COLO829 (cell line): Measurements from ENCODE around the gene CACFD1.

Experiments used
- DNase-seq: peaks from one replicate; pipeline ENCODE4 v3.0.0; 2012; ENCODE audit warnings: low spot score

CACFD1 gene

DNA sequence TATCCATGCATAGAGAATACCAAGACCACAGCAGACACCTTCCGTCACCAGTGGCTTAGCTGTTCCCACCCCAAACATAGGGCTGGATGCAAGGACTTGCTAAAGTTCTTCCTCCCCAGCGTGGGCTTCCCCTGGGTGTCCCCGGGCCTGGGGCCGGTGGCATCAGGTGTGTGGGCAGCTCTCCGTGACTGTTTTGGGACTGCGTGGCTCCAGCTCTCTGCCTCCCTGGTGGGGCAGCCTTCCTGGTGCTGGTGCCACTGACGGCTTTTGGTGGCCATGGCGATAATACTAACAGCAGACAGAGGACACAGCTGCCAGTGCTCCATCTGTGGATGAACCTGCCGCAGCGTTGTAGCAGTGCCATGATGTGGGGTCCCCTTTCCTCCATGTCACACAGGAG is 4.9 kb downstream of the CACFD1 start:
- no peak for DNase-seq

DNA sequence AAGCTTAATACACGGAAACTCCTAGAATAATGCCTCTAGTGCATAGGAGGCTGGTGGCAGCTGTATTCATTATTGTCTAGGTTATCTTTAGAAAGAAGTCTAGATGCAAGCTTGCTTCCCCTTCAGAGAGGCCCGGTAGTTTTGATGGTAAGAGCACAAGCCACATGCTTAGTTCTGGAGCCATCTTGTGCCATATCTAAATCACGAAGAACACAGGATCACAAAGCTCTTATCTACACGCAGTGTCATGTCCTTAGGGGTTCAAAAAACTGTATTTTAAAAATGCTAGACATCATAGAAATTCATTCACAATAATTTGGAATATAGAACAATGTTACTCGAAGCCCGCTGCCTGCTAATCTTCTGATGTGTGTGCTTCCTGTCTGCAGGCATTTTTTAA is 6.2 kb downstream of the CACFD1 start:
- no peak for DNase-seq

DNA sequence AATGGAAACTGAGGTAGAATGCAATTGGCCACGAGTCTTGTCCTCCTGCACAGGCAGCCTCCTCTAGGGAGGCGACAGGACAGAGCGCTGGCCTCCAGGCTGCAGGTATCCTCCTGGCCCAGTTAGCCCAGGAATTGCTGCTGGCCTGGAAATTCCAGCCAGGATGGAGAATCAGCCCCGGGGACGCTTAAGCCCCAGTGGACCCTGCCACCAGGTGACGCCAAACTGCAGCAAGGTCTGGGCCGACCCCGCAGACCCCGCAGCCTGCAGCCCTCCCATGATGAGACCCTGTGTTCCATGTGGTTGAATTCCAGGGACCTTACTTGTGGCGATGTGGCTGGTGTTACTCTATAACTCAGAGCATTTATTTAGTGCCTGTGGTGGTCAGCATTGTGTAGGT is 7.3 kb downstream of the CACFD1 start:
- DNase-seq = no peak

DNA sequence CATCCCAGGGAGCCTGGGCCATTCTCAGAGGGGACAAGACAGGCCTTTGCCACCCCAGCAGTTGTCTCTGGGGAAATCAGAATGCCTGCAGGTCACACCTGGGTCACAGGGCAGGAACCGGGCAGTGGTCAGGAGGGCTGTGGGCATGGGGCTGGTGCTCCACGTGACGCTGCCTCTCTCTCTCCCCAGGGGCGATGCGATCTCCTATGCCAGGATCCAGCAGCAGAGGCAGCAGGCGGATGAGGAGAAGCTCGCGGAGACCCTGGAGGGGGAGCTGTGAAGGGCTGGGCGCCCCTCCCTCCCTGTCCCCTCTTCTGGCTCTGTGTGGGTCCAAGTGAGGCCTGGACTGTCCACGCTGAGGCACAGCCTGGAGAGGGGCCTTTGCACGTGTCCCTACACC is 8.6 kb downstream of the CACFD1 start:
- no peak for DNase-seq

DNA sequence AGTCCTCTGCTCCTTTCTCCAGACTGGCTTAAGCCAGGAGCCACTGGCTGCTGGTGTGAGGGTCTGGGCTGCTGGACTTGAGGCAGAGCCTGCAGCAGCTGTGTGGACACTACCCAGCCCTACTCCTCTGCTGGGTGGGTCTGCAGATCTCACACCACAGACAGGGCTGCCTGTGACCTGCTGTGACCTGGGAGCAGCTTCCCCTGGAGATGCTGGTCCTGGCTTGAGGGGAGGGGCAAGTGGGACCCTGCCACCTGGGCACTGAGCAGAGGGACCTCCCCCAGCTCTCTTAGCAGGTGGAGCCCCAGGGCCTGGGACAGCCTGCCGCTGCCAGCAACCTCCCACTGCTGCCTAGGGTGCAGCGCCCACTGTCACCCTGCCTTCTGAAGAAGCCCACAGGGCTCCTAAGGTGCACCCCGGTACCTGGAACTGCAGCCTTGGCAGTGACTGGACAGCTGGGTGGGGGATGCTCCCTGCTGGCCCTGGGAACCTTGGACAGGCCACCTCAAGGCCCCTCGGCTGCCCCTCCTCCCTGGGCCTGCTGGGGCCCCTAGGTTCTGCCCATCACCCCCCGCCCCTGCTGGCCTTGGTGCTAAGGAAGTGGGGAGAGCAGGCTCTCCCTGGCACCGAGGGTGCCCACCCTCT is 9.1 kb downstream of the CACFD1 start:
- no peak for DNase-seq

DNA sequence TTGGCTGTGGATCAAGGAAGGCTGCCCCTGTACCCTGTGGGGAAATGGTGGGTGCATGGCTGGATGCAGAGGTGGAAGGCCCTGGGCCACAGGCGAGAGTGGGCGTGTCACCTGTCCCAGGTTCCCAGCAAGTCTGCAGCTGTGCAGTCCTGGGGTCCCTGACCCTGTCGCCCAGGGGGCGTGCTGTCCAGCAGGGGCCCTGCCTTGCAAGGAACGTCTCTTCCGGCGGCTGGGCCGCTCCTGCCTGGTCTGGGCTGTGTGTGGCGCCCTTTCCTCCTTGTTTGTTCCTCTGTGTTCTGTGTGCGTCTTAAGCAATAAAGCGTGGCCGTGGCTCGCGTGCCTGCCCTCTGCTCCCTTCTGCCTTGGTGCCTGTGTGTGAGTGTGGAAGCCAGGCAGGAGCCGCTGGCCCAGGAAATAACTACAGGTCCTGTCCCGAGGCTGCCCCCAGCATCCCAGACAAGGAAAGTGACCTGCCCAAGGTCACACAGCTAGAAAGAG is 10.7 kb downstream of the CACFD1 start:
- DNase-seq = no peak

- no peak for DNase-seq
These were observed 11.2 kb downstream of the CACFD1 start for GRCh38 chr9:133470988-133471387.

DNA sequence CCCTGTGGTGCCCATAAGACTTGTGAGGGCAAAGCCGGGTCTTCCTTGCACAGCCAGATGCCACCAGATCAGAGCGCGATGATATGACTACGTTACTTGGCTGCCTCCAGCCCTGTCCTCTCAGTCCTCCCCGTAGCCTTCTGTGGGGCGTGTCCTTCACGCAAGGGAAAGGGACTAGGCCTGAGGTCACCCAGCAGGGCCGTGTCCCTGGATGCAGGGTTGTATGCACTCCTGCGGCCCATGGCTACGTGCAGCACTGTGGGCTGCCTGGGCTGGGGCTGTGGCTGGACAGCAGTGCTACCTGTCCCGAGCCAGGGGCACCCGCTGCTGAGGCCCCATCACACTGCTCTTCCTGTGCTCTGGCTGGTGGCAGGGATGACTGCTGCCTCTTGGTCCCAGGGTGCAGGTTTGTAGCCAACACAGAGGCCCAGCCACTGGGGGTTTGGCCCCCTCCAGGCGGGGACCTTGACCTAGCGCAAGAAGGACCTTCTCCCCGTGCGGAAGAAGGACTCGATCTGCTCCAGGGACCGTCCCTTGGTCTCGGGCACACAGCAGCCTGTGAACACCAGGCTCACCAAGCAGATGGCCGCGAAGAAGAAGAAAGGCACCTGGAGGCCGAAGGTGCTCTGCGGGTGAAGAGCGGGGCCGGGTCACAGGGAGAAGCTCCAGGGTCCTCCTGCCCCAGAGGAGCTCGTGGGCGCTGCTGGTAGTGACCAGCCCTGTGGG is 11.9 kb downstream of the CACFD1 start:
- DNase-seq = no peak

- no peak for DNase-seq
These were observed 12.5 kb downstream of the CACFD1 start for GRCh38 chr9:133472277-133472645.

GRCh38 chr9:133472753-133473378 is 13.1 kb downstream of the CACFD1 start:
- DNase-seq = no peak

GRCh38 chr9:133473743-133474142 is 14.0 kb downstream of the CACFD1 start:
- DNase-seq = no peak

DNA sequence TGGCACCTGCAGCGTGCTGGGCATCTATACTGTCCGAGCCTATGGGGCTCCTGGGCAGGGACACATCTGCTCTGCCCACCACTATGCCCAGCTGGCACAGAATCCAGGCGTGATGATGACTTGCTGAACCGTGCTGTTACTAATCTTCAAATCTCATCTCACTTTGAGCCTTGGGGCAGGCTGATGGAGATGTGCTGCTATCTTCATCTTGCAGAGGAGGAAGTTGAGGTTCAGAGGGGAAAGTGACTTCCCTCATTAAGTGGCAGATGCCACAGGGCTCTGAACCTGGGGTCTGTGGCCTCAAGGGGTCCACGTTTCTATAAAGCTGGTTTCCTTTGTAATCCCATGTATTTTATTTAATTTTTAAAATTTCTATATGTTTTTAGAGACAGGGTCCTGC is 14.4 kb downstream of the CACFD1 start:
- no peak for DNase-seq

- DNase-seq = no peak
These were observed 15.1 kb downstream of the CACFD1 start for GRCh38 chr9:133474853-133475252.

DNA sequence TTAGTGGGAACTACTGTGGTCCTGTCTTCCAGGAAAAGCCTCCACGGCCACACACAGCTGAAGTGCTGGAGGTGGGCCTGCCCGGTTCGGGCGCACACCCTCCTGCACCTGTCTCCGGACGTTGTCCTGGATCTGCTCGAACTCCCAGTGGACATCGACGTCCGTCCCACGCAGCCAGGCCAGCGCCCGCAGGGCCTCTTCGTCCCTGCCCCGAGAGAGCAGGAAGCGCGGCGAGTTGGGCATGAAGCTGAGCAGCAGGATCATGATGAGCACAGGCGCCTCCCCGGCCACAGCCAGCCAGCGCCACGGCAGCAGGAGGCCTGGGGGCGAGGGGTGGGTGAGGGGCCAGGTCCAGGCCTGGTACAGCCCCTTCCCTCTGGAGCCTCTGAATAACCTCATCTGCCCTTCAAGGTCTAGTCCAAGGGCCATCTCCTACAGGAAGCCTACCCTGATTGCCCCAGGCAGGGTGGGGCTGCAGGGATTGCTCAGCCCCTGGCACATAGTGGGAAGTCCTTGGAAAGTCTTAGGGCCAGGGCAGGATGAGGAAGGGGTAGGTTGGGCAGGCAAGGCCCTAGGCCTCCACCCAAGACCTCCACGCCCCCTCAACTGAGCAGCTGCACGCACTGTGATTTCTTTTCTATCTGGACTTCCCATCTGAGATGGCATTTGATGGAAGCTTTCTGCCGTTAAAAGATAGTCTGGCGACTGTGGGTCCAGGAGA is 15.7 kb downstream of the CACFD1 start:
- no peak for DNase-seq

- DNase-seq = no peak
These were observed 16.5 kb downstream of the CACFD1 start for GRCh38 chr9:133476036-133476931.

GRCh38 chr9:133476941-133477340 is 17.2 kb downstream of the CACFD1 start:
- DNase-seq = no peak

DNA sequence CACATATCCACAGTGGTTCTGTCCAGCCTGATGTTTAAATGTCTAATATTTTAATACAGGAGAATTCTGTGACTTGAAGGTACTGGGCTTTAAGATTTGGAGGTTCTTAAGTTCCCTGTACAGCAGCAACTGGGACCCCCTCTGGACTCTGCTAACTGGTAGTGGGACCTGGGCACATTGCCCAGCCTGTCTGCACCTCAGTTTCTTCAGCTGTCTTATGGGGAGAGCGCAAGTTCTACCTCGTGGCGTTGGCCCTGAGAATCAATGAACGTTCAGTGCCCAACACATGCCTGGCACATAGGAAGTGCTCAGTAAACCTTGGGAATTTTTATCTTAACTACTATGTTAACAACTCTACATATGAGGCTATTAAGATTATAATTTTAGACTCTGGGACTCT is 17.7 kb downstream of the CACFD1 start:
- DNase-seq = no peak

- DNase-seq = no peak
These were observed 18.4 kb downstream of the CACFD1 start for GRCh38 chr9:133477992-133478850.

DNA sequence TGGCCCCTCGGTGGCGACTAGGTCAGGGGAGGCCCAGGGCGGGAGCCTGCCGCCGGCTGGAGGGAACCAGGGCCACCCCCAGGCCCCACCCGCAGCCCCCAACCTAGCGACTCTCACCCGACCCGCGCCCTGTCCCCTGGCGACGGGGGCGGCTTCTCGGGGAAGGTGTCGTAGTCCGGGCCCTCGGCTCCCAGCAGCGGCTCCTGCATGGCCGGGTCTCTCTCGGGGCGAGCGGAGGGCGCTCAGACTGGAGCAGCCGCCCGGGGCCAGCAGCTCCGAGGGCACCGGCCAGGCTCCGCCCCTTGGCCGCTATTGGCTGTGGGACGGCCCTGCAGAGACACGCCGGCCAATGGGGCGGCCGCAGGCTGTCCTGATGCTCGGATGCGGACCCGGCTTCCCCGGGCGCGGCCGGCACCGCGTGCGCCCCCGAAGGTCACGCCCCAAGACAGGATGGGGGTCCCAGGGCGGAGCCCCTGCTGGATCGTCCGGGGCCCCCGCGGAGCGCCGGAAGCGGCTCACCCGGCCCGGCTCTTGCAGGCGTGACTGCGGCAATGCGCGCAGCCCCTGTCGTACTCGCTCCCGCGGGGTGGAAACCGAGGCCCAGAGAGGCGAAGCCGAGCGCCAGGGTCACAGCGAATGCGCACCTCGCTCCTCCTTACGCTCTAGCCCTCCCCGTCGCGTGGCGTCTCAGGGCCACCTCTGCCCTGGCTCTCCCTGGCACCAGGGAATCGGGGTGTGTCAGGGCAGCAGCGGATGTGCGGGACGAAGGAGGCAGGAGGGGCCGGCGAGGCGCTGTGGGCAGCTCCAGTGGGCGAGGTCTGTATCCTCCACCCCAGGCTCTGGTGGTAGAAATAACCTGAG is 19.3 kb downstream of the CACFD1 start, which contains the start of gene SLC2A6:
Gene SLC2A6 (minus strand): TSS at position 249 of the 861 bp plus-strand sequence. CDS start 40 bp downstream, at position 209.
- DNase-seq = peak; percentile 82

GRCh38 chr9:133483611-133484010 is 23.8 kb downstream of the CACFD1 start:
- DNase-seq = no peak
